GM12801 (cell line): ENCODE measurements around the gene CXXC5.

ENCODE experiments used
- CTCF ChIP-seq: IDR thresholded peaks from one replicate; pipeline ENCODE4 v1.5.1; 2011; ENCODE audit warnings: control low read depth; ENCODE audit not compliant: insufficient read length; ENCODE audit errors: extremely low read depth

Gene CXXC5

GRCh38 chr5:139648205-139649081 is at the start of gene CXXC5:
Gene CXXC5 (plus strand): TSS chr5:139648349. CDS start chr5:139680524, 32,175 bp downstream.
- no peak for TF ChIP-seq CTCF

- no peak for TF ChIP-seq CTCF
Observed at GRCh38 chr5:139600336-139600949, 47.7 kb upstream of the CXXC5 start.

- no peak for TF ChIP-seq CTCF
Observed at GRCh38 chr5:139601429-139601828, 46.7 kb upstream of the CXXC5 start.

- TF ChIP-seq CTCF: no peak
Observed at GRCh38 chr5:139605887-139606286, 42.3 kb upstream of the CXXC5 start.

- TF ChIP-seq CTCF: no peak
Observed at GRCh38 chr5:139611703-139612584, 36.2 kb upstream of the CXXC5 start.

GRCh38 chr5:139619861-139620260 is 28.3 kb upstream of the CXXC5 start:
- TF ChIP-seq CTCF: no peak

GRCh38 chr5:139630855-139631254 is 17.3 kb upstream of the CXXC5 start:
- TF ChIP-seq CTCF: no peak
